PC-3 (cell line): ENCODE data around the gene CCR7. TPM values are rescaled to one million over a fixed set of nuclear protein-coding genes. Genes with fewer than 3 reads are reported as not detected.

ENCODE experiments used
- ATAC-seq: fragments of 200-7000 bp; cut with Tn5 transposase; 2 replicates; pipeline ENCODE4 v1.9.1; 2020; ENCODE audit warnings: mild to moderate bottlenecking, moderate library complexity
- BruUV-seq: library from RNA; stranded (reverse); fragments of 400-500 nt; replicated peaks from 2 replicates; lab custom pipeline; 2021; lab: Mats Ljungman, UMichigan
- CTCF ChIA-PET: fragments of 300-600 bp; sonication (Branson Sonifier 250); formaldehyde crosslinking; loops from one replicate; lab custom pipeline; 2022; ENCODE audit warnings: antibody characterized with exemption; lab: Charles Lee
- POLR2A ChIA-PET: fragments of 300-600 bp; sonication (Branson Sonifier 250); formaldehyde crosslinking; loops from one replicate; lab custom pipeline; 2022; ENCODE audit warnings: antibody characterized with exemption; ENCODE audit not compliant: unreplicated experiment; lab: Charles Lee
- DNase-seq: peaks from one replicate; pipeline ENCODE4 v3.0.0-alpha.2; 2015
- H2AFZ ChIP-seq: fragments of 300-600 bp; sonication (generic); 2 replicates; pipeline ENCODE4 v1.6.0; 2016; ENCODE audit warnings: antibody characterized with exemption, low read length
- H3F3A ChIP-seq: fragments of 300-600 bp; sonication (generic); one replicate; pipeline ENCODE4 v1.6.0; 2017; ENCODE audit warnings: antibody characterized with exemption, low read length, control low read depth, mild to moderate bottlenecking; ENCODE audit not compliant: unreplicated experiment
- H3K27ac ChIP-seq: fragments of 300-600 bp; sonication (generic); 2 replicates; pipeline ENCODE4 v1.5.1; 2016; ENCODE audit warnings: mild to moderate bottlenecking, low read length
- H3K27me3 ChIP-seq: fragments of 300-600 bp; sonication (generic); 2 replicates; pipeline ENCODE4 v1.6.1; 2016; ENCODE audit warnings: low read length, mixed read lengths
- H3K36me3 ChIP-seq: fragments of 300-600 bp; sonication (generic); 2 replicates; pipeline ENCODE4 v1.6.1; 2016; ENCODE audit warnings: low read depth, mixed run types, low read length, mixed read lengths
- H3K4me1 ChIP-seq: fragments of 300-600 bp; sonication (generic); 2 replicates; pipeline ENCODE4 v1.5.1; 2016; ENCODE audit warnings: low read length; ENCODE audit not compliant: insufficient read depth
- H3K4me2 ChIP-seq: fragments of 300-600 bp; sonication (generic); 2 replicates; pipeline ENCODE4 v1.6.0; 2016; ENCODE audit warnings: low read length
- H3K4me3 ChIP-seq: fragments of 300-600 bp; sonication (generic); 2 replicates; pipeline ENCODE4 v1.5.1; 2016; ENCODE audit warnings: mild to moderate bottlenecking, low read length, mixed read lengths
- H3K79me2 ChIP-seq: fragments of 300-600 bp; sonication (generic); 2 replicates; pipeline ENCODE4 v1.6.1; 2017; ENCODE audit warnings: low read length, mixed read lengths
- H3K9ac ChIP-seq: fragments of 300-600 bp; sonication (generic); 2 replicates; pipeline ENCODE4 v1.6.0; 2016; ENCODE audit warnings: mild to moderate bottlenecking, low read length
- H3K9me2 ChIP-seq: fragments of 300-600 bp; sonication (generic); replicated peaks from 2 replicates; pipeline ENCODE4 v1.6.1; 2016; ENCODE audit warnings: mixed run types, low read length, mixed read lengths
- H3K9me3 ChIP-seq: fragments of 300-600 bp; sonication (generic); 2 replicates; pipeline ENCODE4 v1.6.1; 2016; ENCODE audit warnings: low read length, mixed read lengths
- H4K20me1 ChIP-seq: fragments of 300-600 bp; sonication (generic); 2 replicates; pipeline ENCODE4 v1.6.1; 2016; ENCODE audit warnings: low read length, mixed read lengths
- CTCF ChIP-seq: fragments of 300-600 bp; sonication (generic); conservative IDR thresholded peaks from 2 replicates; pipeline ENCODE4 v1.5.1; 2017; ENCODE audit warnings: antibody characterized with exemption, low read depth, mild to moderate bottlenecking, low read length
- EZH2 ChIP-seq: fragments of 300-600 bp; sonication (generic); IDR thresholded peaks from one replicate; pipeline ENCODE4 v1.6.1; 2017; ENCODE audit warnings: antibody characterized with exemption, mild to moderate bottlenecking, low read length; ENCODE audit not compliant: unreplicated experiment
- EZH2phosphoT487 ChIP-seq: fragments of 300-600 bp; sonication (generic); IDR thresholded peaks from 2 replicates; pipeline ENCODE4 v1.6.1; 2018; ENCODE audit warnings: mild to moderate bottlenecking, antibody characterized with exemption, low read length, borderline replicate concordance
- intact Hi-C: fragments of 100-400 bp; cut with micrococcal nuclease; formaldehyde crosslinking; loops from 2 replicates; pipeline ENCODE4 v1.9.0; 2023
- total RNA-seq: library from RNA; depleted of rRNA; stranded (reverse); fragments of >200 nt; gene quantifications from 2 replicates; pipeline ENCODE4 v1.2.3, GENCODE V29; 2014

Gene CCR7
- total RNA-seq, 1 experiment from 2014 or later, result not detected

GRCh38 chr17:40602445-40603443, 37.5 kb upstream of the CCR7 start:
- H3K9ac ChIP-seq, result no peak overlapping the region

GRCh38 chr17:40600486-40601046, 35.3 kb upstream of the CCR7 start:
- no peak for DNase-seq
- Histone ChIP-seq H3K4me1 (no peaks in the 10 kb centered on the region), H3K79me2 (no peaks in the 10 kb centered on the region), H3K36me3 (no peaks in the 10 kb centered on the region), H3K4me2 (no peak overlapping the region), H3K9me3 (no peaks in the 10 kb centered on the region), H3K9ac (no peak overlapping the region), H4K20me1 (no peaks in the 10 kb centered on the region), H3K9me2 (no peaks in the 10 kb centered on the region), H3F3A (no peaks in the 10 kb centered on the region), H3K4me3 (no peak overlapping the region), H3K27me3 (no peaks in the 10 kb centered on the region), H2AFZ (no peak overlapping the region), H3K27ac (no peak overlapping the region)
- ATAC-seq, result no peak
- intact Hi-C loops, result no loop called here
- BruUV-seq, result no TSS peak
- ChIA-PET CTCF (no interaction called here), POLR2A (no interaction called here)
- TF ChIP-seq EZH2phosphoT487, result no peak

More at GRCh38 chr17:40602445-40603443, 37.5 kb upstream of the CCR7 start:
- Histone ChIP-seq H3K4me1 (no peaks in the 10 kb centered on the region), H3F3A (no peaks in the 10 kb centered on the region), H3K36me3 (no peaks in the 10 kb centered on the region), H3K4me3 (no peak overlapping the region), H2AFZ (no peak overlapping the region), H3K9me2 (no peaks in the 10 kb centered on the region), H3K27me3 (no peaks in the 10 kb centered on the region), H3K27ac (no peak overlapping the region), H4K20me1 (no peaks in the 10 kb centered on the region), H3K79me2 (no peaks in the 10 kb centered on the region), H3K9me3 (no peaks in the 10 kb centered on the region), H3K4me2 (no peak overlapping the region)
- intact Hi-C loops, result no loop called here
- ChIA-PET CTCF (no interaction called here), POLR2A (no interaction called here)
- no TSS peak for BruUV-seq
- no peak for DNase-seq
- TF ChIP-seq EZH2, result no peak
- TF ChIP-seq EZH2phosphoT487, result no peak
- TF ChIP-seq CTCF, result no peak
- no peak for ATAC-seq

- CTCF ChIA-PET, result no interaction called here
- Histone ChIP-seq H3K4me3 (no peak overlapping the region), H3K9ac (no peak overlapping the region), H3K9me2 (no peaks in the 10 kb centered on the region), H3K79me2 (no peaks in the 10 kb centered on the region), H3F3A (no peaks in the 10 kb centered on the region), H2AFZ (no peak overlapping the region), H4K20me1 (no peaks in the 10 kb centered on the region), H3K27me3 (no peaks in the 10 kb centered on the region), H3K27ac (no peak overlapping the region), H3K4me2 (no peak overlapping the region), H3K36me3 (no peaks in the 10 kb centered on the region), H3K9me3 (no peaks in the 10 kb centered on the region), H3K4me1 (no peaks in the 10 kb centered on the region)
- TF ChIP-seq EZH2phosphoT487 (no peak), EZH2 (no peak), CTCF (no peak)
- POLR2A ChIA-PET, result no interaction called here
- BruUV-seq, result no TSS peak
- no peak for ATAC-seq
- no peak for DNase-seq
- intact Hi-C loops, result no loop called here
Observed at GRCh38 chr17:40599468-40599763, 34.1 kb upstream of the CCR7 start.
